Amniotic epithelial cell (primary cell): ENCODE data around the gene TMEM176B.
"Not testable (repeated sequence)": the region's sequence is repeated elsewhere in the genome, so short reads cannot be mapped to it uniquely, and the experiment has no call there.

ENCODE experiments used
- DNase-seq: peaks from one replicate; pipeline ENCODE4 v3.0.0-alpha.2; 2010; ENCODE audit warnings: low read depth

TMEM176B gene

DNA sequence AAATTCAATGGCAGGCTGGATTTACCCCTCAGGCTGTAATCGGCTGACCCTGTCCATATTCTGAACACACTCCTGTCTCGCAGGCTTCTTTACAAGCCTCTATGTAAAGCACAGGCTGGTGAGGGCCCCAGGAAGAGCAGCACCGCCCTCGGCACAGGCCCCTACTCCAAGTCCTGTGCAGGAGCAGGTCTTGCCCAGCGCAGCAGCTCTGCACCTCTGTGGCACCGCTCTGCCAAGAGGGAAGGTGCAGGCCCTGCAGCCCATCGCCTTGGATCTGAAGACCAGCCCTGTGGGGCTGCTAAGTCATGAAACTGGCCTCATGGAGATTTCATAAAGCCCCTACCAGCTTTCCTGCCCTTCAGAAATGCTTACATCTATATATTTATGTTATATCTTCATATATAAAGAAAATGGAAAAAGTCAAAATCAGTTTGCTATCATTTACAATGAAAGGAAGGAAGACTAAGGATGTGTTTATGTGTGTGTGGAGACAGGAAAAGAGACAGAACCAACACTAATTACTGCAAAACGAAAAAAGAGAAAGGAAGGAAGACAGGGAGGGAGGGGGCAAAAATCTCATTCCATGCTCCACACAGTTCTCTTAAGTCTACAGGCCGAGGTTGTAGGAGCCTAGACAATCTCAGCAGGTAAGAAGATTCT, 9.6 kb downstream of the TMEM176B start:
- DNase-seq, result no peak

DNA sequence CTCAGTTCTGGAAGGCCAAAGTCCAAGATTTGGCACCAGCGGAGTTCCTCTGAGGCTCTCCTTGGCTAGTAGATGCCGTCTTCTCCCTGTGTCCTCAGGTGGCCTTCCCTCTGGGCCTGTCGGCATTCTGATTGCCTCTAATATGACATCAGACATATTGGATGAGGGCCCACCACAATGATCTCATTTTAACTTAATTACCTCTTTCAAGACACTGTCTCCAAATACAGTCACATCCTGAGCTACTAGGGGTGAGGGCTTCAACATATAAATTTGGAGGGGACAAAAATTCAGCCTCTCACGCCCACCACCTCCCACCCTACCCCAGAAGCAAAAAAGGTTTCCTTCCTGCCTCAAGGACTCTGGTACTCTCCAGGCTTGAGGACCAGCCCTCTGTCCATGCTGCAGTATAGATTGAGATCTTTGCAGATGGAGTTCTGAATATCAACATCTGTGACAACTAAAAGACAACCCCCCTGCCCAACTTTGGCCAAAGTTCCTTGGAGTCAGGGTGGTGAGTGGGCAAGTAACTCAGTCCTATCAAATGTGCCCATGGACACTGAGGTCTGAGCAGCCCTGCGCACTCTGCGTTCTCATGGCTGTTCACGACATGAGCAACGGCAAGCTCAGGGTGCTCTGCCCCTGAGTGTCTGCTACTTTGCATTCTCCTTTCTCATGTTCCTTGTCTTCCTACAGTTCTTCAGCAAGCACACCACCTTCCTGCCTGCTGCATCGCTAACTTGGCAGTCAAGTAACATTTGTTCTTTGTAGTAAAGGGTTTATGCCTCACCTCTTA, 11.5 kb downstream of the TMEM176B start:
- no peak for DNase-seq

DNA sequence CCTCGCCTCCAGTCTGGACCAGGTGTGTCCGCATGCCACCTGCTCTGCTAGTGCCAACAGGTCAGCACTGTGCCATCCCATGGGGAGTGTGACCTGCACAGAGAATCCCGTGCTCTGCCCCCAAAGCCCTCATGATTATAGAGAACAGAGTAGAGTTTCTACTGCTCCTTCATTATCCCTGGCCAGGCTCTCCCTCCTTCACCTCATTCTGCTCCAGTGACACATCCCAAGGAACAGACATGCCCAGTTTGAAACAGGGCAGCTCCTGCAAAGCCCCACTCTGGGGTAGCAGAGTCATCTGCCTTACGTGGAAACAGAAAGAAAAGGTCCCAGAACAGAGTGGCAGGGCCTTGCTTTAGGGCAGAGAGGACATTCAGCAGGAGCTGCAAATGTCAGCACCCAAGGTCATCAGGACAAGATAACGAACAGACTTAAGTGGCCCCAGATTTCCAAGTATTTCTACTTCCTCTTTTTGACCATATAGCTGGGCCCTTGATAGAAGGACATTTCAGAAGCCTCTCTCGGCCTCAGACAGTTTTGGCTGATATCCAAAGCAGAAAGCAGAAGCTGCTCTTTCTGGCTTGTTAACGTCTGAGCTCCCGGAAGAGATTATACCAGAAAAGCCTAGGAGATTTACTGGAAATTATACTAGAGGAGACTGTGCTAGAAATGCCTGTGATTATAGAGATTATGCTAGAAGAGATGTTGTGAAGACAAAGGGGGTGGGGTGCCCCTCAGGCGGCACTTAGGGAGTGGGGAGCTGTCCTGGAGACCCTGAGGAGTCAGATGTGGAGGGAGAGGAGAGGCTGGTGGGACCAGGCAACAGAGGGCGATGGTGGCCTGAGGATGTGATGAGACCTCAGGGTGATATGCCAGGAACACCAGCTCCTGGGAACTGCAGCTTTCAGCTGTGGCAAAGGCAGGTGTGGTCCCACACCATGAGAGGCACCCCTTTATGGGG, 12.6 kb downstream of the TMEM176B start:
- DNase-seq, result peak; percentile 11

DNA sequence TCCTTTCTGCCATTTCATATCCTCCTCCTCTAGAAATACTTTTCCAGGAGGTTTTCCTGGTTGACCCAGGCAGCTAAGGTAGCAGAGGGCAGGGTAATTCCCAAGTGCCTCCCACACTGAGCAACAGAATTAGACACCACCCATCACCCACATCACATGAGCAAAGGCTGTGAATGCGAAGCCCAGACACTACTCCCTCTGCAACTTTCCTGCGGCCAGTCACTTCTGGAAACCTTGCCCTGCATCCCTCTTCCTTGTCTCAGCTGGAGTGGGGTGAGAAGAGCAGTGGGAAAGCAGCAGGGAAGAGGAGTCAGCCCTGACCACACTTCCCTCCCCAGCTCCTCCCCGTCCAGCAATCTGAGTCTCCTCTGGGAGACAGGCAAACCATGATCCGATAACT, 15.2 kb downstream of the TMEM176B start:
- peak; percentile 19 for DNase-seq

DNA sequence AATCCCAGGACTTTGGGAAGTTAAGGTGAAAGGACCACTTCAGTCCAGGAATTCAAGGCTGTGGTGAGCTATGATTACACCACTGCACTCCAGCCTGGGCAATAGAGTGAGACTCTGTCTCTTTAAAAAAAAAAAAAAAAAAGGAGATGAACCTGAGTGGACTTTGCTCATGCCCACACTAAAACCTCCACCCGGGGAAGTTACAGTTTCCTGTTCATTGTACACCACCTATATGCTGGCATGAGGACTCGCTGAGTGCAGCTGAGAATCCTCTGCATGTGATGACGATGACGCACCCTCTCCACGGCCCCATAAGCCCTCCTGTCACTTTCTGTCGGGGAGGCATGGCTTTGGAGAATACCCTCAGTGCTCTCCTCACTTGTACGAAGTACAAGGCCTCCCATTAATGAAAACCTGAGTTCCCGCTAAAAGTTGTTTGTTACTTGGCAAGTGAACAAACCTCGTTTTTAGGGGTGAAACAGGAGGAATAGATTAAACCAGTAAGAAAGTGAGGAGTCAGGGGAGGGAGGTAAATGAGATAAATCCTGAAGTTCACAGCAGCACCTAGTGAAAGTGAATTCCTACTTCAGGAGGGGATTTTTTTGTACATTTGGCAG, 15.9 kb downstream of the TMEM176B start:
- no peak for DNase-seq

DNA sequence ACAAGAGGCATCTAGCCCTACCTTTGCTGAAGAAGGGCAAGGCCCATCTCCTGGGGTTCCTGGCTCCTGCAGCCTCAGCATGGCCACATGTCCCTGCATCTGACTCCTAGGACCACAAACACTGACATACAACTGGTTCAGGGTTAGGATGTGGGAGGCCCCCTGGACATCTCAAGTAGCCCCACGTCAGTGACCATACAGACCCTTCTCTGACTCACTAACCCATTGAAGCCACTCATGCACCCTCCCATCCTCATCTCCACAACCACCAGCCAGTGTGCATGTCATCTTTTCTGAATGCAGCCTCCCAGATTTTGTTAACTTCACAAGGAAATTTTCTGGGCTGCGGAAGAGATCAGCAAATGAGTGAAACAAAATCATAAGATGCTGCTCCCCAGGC, 18.2 kb downstream of the TMEM176B start:
- no peak for DNase-seq

DNA sequence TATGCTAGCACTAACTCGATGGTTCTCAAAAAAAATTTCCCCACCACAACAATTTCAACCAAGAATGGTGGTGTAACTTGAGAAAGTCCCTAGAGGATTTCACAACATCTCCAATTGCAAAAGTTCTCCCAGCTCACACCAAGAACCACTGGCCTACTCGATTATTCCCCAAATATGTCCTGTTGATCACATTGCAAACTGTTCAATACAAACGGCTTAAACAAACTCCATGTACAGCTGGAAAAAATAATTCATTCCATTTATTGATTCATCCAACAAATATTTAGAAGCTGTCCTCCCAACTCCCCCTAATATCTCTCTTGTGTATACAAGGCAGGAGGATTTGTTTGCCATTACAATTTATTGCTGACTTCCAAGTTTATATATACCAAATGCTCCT, 19.1 kb downstream of the TMEM176B start:
- peak; percentile 54 for DNase-seq

DNA sequence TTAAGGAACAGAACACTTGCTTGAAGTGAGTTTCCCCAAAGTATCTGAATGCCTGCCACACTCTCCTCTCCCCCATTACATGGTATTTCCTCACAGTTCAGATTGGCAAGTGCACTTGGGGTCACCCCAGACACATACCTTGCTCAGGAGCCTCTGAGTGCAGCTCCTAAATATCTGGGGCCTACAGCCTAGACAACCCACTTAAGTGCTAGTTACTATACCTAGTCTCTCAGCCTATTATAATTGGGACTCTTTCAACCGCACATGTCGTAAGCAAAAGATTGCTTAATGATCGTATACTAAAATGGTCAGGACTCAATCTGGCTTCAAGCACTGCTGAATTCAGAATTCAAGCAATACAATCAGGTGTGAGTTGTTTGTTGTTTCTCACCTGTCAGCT, 19.9 kb downstream of the TMEM176B start:
- no peak for DNase-seq

DNA sequence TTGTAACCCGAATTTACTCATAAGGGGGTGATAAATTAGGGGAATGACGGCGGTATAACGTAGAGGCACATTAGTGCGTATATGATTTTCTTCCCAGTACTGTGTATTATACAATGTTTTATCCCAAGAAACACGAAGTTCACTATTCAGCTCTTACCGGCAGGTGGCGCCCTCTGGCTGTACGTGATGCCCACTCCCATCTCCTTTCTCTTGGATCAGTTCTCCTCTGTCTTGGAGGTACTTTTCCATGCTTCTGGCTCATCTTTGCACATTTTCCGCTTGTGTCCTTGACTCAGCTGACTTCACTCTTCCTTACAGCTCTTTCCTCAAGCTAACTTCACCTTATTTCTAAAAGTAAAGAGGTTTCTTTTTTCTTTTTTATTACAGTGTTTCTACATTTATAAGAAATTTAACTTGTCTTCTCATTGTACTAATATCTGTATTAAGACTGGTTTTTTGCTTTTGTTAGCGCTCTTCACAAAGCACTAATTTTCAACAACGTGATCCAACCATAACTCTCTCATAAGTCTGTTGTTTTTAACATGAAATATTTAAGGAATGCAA, 21.3 kb downstream of the TMEM176B start:
- DNase-seq, result peak; percentile 51

DNA sequence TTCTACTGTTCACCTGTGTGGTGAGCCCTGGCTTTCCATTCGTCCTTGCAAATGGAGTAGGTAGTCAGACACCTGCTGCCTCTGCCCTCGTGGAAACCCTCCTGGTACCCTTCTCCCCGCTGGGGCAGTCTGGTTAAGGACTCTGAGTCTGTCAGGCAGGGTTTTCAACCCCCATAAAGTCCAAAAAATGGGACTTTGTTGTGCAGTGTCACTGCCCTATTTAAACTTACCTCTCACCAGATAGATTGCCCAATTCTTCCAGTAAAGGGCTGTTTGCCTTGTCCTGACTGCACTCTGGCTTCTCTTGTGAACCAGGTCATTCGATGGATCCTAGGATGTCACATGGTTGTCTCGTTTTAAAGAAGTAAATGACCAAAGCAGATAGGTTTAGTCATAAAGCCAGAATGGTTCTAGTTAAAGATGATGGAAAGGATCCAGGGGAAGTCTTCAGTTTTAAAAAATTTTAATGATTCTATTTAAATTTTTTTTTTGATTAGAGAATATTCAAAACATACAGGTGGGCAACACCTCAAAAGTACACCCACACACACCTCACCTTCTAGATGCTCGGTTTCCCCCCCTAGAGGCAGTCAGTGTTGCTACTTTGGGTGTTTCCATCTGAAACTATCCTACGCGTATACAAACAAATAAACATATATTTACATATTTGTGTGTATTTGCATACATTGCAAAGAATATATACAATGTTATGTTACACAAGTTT, 22.0 kb downstream of the TMEM176B start:
- DNase-seq, result no peak

DNA sequence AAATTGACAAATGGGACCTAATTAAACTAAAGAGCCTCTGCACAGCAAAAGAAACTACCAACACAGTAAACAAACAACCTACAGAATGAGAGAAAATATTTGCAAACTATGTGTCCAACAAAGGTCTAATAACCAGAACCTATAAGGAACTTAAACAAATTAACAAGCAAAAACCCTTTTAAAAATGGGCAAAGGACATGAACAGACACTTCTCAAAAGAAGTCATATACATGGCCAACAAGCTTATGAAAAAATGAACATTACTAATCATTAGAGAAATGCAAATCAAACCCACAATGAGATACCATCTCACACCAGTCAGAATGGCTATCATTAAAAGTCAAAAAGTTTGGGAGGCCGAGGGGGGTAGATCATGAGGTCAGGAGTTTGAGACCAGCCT, 26.0 kb downstream of the TMEM176B start:
- not testable (repeated sequence) for DNase-seq

DNA sequence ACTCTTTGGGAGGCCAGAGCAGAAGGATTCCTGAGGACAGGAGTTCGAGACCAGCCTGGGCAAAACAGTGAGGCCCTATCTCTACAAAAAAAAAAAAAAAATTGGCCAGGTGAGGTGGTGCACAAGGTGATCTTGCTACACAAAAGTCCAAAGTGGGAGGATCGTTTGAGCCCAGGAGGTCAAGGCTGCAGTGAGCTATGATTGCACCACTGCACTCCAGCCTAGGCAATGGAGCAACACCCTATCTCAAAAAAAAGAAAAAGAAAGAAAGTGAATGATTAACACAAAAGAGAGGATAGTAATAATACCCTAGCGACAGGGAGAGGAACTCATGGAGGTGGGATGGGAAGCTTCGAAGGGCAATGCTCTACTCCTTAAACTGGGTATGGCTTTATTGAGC, 30.4 kb downstream of the TMEM176B start:
- no peak for DNase-seq

DNA sequence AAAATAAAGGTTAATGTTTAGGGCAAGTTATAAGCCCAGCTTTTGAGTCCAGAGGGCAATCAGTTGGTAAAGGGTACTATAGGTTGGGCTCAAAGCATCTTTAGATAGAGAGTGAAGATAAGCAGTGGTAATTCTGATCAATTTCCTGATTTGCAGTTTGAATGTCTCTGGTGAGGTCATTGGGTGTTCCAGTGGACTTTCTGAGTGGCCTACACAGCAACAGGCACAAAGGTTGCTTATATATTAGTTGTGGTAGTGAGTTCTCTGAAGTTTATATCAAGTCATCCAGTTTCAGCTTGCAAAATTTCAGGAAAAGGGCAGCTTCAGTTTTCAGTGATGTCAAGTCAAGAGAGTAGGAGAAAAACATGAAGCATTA, 33.8 kb downstream of the TMEM176B start:
- no peak for DNase-seq

DNA sequence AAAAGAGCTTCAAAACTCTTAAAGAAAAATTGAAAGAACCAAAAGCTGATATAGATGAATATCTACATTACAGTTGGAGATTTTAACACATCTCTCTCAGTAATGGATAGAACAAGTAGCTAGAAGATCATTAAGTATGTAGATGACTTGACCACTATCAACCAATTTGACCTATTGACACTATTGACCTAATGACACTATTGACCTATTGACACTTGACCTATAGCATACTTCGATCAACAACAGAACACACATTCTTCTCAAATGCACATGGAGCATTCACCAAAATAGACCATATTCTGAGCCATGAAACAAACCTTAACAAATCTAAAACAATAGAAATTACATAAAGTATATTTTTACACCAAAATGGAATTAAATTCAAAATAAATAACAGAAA, 40.7 kb downstream of the TMEM176B start:
- DNase-seq, result no peak

DNA sequence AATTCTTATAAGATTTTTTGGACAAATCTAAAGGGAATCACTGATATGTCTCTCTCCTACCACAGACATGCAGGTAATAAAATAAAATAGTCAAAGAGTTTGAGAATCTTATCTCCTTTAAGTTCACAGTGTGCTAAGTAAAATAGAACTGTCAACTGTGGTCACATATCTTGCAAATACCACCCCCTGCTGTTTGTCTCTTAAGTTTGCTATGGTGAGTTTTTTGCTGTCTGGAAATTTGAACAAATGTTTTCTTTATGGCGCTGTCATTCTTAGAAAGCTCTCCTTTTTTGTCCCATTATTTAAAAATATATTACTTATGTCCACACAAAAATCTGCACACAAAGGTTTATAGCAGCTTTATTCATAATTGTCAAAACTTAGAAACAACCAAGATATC, 43.3 kb downstream of the TMEM176B start:
- DNase-seq, result no peak

DNA sequence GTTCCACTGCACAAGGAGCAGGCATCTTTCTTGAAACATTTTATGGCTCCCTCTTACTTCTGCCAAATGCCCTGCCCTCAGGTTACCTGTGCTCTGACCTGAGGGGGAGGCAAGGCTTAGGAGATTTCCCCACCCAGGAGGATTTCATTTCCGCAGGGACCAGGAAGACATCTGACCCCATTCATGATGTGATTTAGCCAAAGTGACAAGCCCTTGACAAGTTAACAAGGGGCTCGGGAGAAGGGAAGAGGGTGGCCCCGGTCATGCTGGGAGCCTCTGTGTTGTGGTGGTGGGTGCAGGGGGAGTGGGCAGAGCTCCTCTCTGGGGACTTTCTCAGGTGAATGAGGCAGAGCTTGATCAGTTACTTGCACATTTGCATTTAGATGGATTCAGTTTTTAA, 44.0 kb downstream of the TMEM176B start:
- DNase-seq, result no peak

DNA sequence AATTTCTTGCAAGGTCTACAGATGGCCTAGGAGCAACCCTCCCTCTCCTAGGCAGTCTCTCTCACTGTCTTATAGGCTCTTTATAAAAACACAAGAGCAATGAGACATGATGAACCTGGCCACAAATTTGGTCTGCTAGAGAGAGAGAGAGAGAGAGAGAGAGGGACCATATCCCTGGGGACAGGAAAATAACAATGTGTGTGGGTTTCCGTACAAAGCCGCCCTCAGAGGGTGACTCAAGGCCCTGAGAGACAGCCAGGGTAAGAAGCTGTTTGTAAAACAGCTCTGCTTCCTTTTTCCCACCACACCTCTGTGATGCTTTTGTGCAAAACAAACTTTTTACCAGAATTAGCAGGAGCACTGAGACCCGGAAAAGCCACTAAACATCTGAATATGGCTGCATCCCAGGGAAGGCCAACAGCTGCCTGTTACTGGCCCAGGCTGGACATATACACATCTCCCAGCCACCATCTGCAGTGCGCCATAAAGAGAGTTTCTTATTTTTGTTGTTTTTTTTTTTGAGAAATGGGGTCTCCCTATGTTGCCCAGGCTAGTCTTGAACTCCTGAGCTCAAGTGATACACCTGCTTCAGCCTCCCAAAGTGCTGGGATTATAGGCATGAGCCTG, 44.6 kb downstream of the TMEM176B start:
- DNase-seq, result no peak

DNA sequence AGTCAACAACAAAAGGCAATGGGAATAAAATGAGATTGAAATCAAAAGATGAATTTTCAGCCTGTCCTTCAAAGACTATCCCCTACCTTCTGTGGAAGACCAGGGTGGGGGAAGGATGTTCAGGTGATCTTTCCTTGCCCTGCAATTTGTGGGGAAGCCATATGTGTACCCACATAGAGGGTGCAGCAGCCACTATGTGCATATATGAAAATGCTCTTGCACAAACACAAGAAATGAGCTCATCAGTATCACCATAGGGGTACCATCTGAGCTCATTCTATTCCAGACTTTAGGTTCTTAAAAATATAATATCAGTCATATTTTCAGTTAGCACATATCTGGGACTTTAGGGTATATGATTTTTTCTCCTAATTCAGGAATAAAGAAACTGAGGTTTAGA, 45.2 kb downstream of the TMEM176B start:
- no peak for DNase-seq

DNA sequence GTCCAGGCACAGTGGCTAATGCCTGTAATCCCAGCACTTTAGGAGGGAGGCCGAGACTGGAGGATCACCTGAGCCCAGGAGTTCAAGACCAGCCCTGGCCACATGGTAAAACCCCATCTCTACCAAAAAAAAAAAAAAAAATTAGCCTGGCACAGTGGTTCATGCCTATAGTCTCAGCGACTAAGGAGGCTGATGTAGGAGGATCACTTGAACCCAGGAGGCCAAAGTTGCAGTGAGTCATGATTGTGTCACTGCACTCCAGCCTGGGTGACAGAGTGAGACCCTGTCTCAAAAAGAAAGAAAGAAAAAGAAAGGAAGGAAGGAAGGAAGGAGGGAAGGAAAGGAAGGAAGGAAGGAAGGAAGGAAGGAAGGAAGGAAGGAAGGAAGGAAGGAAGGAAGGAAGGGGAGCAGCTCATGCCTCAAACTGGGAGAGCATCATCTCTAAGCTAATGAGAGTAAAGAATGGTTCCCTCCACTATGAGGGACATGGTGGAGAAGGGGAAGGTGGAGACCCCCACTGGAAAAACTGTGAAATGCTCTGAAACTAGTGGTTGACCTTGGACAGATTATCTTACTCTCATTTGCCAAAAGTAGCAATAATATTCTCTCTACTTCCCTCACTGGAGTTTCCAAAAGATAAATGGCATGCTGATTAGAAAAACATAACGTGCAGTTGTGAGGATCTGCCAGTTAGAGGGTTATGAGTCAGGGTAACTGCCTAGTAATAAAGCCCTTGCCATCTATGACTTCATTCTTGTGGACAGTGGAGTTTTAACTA, 46.1 kb downstream of the TMEM176B start:
- DNase-seq, result peak; percentile 5

DNA sequence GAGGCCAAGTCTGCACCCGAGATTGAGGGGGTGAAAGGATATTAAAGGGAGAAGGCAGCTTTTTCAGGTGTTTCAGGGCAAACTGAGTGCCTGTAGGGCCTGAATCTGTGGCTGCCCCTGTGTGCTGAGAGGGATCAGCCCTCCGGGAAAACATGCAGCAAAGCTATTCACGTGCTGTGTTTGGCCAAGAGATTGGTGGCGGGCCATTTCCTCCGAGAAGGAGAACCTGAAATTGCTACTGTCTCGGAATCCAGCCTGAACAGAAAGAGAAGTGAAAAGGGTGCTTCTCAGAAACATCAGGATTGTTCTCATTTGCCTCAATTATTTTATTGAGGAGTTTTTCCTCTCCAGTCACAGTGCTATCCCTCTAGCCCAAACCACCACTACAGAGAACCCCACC, 46.9 kb downstream of the TMEM176B start:
- no peak for DNase-seq
